ENCODE data around the gene IBSP.

IBSP gene

GRCh38 chr4:87823200-87823599, 23.8 kb downstream of the IBSP start:
- H3K4me1 ChIP-seq (ENCODE audit: low read length), result no peaks in the 10 kb centered on the region
- no peaks in the 10 kb centered on the region for H3F3A ChIP-seq (ENCODE audit: insufficient read depth, low read length)
- H4K20me1 ChIP-seq (ENCODE audit: insufficient read depth, low read length), result no peaks in the 10 kb centered on the region
- H3K9me2 ChIP-seq (replicated peaks; ENCODE audit: insufficient read depth, low read length), result no peaks in the 10 kb centered on the region
- no peak for DNase-seq
- no peaks in the 10 kb centered on the region for H3K79me2 ChIP-seq (ENCODE audit: low read length)
- no peaks in the 10 kb centered on the region for H3K27me3 ChIP-seq (replicated peaks; ENCODE audit: insufficient read depth, low read length)
- no peak overlapping the region for H3K4me3 ChIP-seq (ENCODE audit: low read length)
- H3K9ac ChIP-seq (ENCODE audit: low read length), result no peak overlapping the region
- no peaks in the 10 kb centered on the region for H3K36me3 ChIP-seq (replicated peaks; ENCODE audit: insufficient read depth, low read length)
- no peak overlapping the region for H2AFZ ChIP-seq (ENCODE audit: low read length)
- TF ChIP-seq CTCF (IDR thresholded peaks at IDR 0.05; ENCODE audit: low read length), result no peak
- H3K27ac ChIP-seq (ENCODE audit: low read length), result no peak overlapping the region
- H3K4me2 ChIP-seq (ENCODE audit: low read depth, low read length), result no peak overlapping the region
- no peaks in the 10 kb centered on the region for H3K9me3 ChIP-seq (replicated peaks; ENCODE audit: insufficient read depth, low read length)

GRCh38 chr4:87823724-87824123, 24.4 kb downstream of the IBSP start:
- Histone ChIP-seq H3K36me3 (replicated peaks; ENCODE audit: insufficient read depth, low read length) (no peaks in the 10 kb centered on the region), H3K27ac (ENCODE audit: low read length) (no peak overlapping the region), H3K9me3 (replicated peaks; ENCODE audit: insufficient read depth, low read length) (no peaks in the 10 kb centered on the region), H4K20me1 (ENCODE audit: insufficient read depth, low read length) (no peaks in the 10 kb centered on the region), H3K9me2 (replicated peaks; ENCODE audit: insufficient read depth, low read length) (no peaks in the 10 kb centered on the region), H2AFZ (ENCODE audit: low read length) (no peak overlapping the region), H3K4me3 (ENCODE audit: low read length) (no peak overlapping the region), H3K9ac (ENCODE audit: low read length) (no peak overlapping the region), H3K4me1 (ENCODE audit: low read length) (no peaks in the 10 kb centered on the region), H3K27me3 (replicated peaks; ENCODE audit: insufficient read depth, low read length) (no peaks in the 10 kb centered on the region), H3K4me2 (ENCODE audit: low read depth, low read length) (no peak overlapping the region), H3F3A (ENCODE audit: insufficient read depth, low read length) (no peaks in the 10 kb centered on the region), H3K79me2 (ENCODE audit: low read length) (no peaks in the 10 kb centered on the region)
- TF ChIP-seq EZH2 (optimal IDR thresholded peaks at IDR 0.05; ENCODE audit: low read depth, low read length) (no peak), CTCF (IDR thresholded peaks at IDR 0.05; ENCODE audit: low read length) (no peak), EZH2phosphoT487 (IDR thresholded peaks at IDR 0.05; ENCODE audit: low read length) (no peak)
- DNase-seq, result no peak

- Histone ChIP-seq H3K9ac (ENCODE audit: low read length) (no peak overlapping the region), H3K9me3 (replicated peaks; ENCODE audit: insufficient read depth, low read length) (no peaks in the 10 kb centered on the region), H4K20me1 (ENCODE audit: insufficient read depth, low read length) (no peaks in the 10 kb centered on the region), H3K4me2 (ENCODE audit: low read depth, low read length) (no peak overlapping the region), H3K27me3 (replicated peaks; ENCODE audit: insufficient read depth, low read length) (no peaks in the 10 kb centered on the region), H3K4me1 (ENCODE audit: low read length) (no peaks in the 10 kb centered on the region), H3K9me2 (replicated peaks; ENCODE audit: insufficient read depth, low read length) (no peaks in the 10 kb centered on the region), H3K36me3 (replicated peaks; ENCODE audit: insufficient read depth, low read length) (no peaks in the 10 kb centered on the region), H3F3A (ENCODE audit: insufficient read depth, low read length) (no peaks in the 10 kb centered on the region), H2AFZ (ENCODE audit: low read length) (no peak overlapping the region), H3K79me2 (ENCODE audit: low read length) (no peaks in the 10 kb centered on the region), H3K4me3 (ENCODE audit: low read length) (no peak overlapping the region), H3K27ac (ENCODE audit: low read length) (no peak overlapping the region)
- no peak for DNase-seq
- TF ChIP-seq EZH2phosphoT487 (IDR thresholded peaks at IDR 0.05; ENCODE audit: low read length), result no peak
- TF ChIP-seq CTCF (IDR thresholded peaks at IDR 0.05; ENCODE audit: low read length), result no peak
- TF ChIP-seq EZH2 (optimal IDR thresholded peaks at IDR 0.05; ENCODE audit: low read depth, low read length), result no peak
Measured at GRCh38 chr4:87824352-87824751, 25.0 kb downstream of the IBSP start.

- Histone ChIP-seq H3F3A (ENCODE audit: insufficient read depth, low read length) (no peaks in the 10 kb centered on the region), H3K4me2 (ENCODE audit: low read depth, low read length) (no peak within 1 kb of the TSS), H3K4me3 (ENCODE audit: low read length) (no peak within 1 kb of the TSS), H3K9me3 (replicated peaks; ENCODE audit: insufficient read depth, low read length) (no peaks in the 10 kb centered on the region), H3K79me2 (ENCODE audit: low read length) (no peaks in the 10 kb centered on the region), H3K27ac (ENCODE audit: low read length) (no peak within 1 kb of the TSS), H3K9ac (ENCODE audit: low read length) (no peak within 1 kb of the TSS), H4K20me1 (ENCODE audit: insufficient read depth, low read length) (no peaks in the 10 kb centered on the region), H3K9me2 (replicated peaks; ENCODE audit: insufficient read depth, low read length) (no peaks in the 10 kb centered on the region), H3K36me3 (replicated peaks; ENCODE audit: insufficient read depth, low read length) (no peaks in the 10 kb centered on the region), H3K4me1 (ENCODE audit: low read length) (no peaks in the 10 kb centered on the region), H2AFZ (ENCODE audit: low read length) (no peak within 1 kb of the TSS), H3K27me3 (replicated peaks; ENCODE audit: insufficient read depth, low read length) (no peaks in the 10 kb centered on the region)
- no peak for TF ChIP-seq EZH2 (optimal IDR thresholded peaks at IDR 0.05; ENCODE audit: low read depth, low read length)
- no peak for TF ChIP-seq EZH2phosphoT487 (IDR thresholded peaks at IDR 0.05; ENCODE audit: low read length)
- TF ChIP-seq CTCF (IDR thresholded peaks at IDR 0.05; ENCODE audit: low read length), result no peak
- DNase-seq, result no peak
Measured at GRCh38 chr4:87832669-87833068, 33.3 kb downstream of the IBSP start, which contains the start of gene MEPE. Gene MEPE (plus strand): TSS chr4:87832969. CDS start chr4:87834715, 1,746 bp downstream.
